Cardiac muscle cell (in vitro differentiated cells and primary cell): Measurements from ENCODE around the gene TLCD4. TPM values are rescaled to one million over a fixed set of nuclear protein-coding genes. Genes with fewer than 3 reads are reported as not detected.
A peak's percentile ranks its signal among the peaks of the same experiment; 100 is the strongest.

ENCODE experiments used
- DNase-seq, 2 donors: peaks; one replicate each; pipeline versions ENCODE4 v3.0.0 to v3.0.0-alpha.2; 2010 to 2017; ENCODE audit warnings: low read depth in 1 of 2, low spot score in 1 of 2
- H3K27ac ChIP-seq: fragments of 200-600 bp; sonication (generic); 2 replicates; pipeline ENCODE4 v1.5.1; 2016
- H3K27me3 ChIP-seq: fragments of 200-600 bp; sonication (generic); 2 replicates; pipeline ENCODE4 v1.6.0; 2016; ENCODE audit warnings: control low read depth
- H3K36me3 ChIP-seq: fragments of 200-600 bp; sonication (generic); 2 replicates; pipeline ENCODE4 v1.5.1; 2016; ENCODE audit warnings: control low read depth
- H3K4me1 ChIP-seq: fragments of 200-600 bp; sonication (generic); 2 replicates; pipeline ENCODE4 v1.8.1; 2017; ENCODE audit warnings: low read depth, mild to moderate bottlenecking, mixed run types
- H3K4me3 ChIP-seq: fragments of 200-600 bp; sonication (generic); 2 replicates; pipeline ENCODE4 v1.5.1; 2016; ENCODE audit warnings: mild to moderate bottlenecking
- H3K9me3 ChIP-seq: fragments of 200-600 bp; sonication (generic); 2 replicates; pipeline ENCODE4 v1.5.1; 2017; ENCODE audit warnings: low read depth, mild to moderate bottlenecking, control low read depth
- CTCF ChIP-seq: IDR thresholded peaks from 2 replicates; pipeline ENCODE4 v1.5.1; 2012; ENCODE audit warnings: low read depth, mild to moderate bottlenecking, low read length
- polyA plus RNA-seq: library from polyadenylated mRNA; unstranded; fragments of >200 nt; fragmentation: Nextera tagmentation; extraction: Ambion mirVana; gene quantifications from 2 replicates; pipeline ENCODE4 v1.2.1, GENCODE V29; 2016
- total RNA-seq: library from RNA; depleted of rRNA; stranded (reverse); fragments of >200 nt; gene quantifications from 2 replicates; pipeline ENCODE4 v1.2.3, GENCODE V29; 2016

TLCD4 gene
- total RNA-seq (7.6 and 13.7 TPM in 2 replicates), polyA plus RNA-seq (15.1 and 24.9 TPM in 2 replicates)

GRCh38 chr1:95117207-95118066 is at the start of gene TLCD4:
TSS of gene TLCD4 (plus strand) at chr1:95117355. CDS start at chr1:95143902, 26,547 bp downstream.
- Histone ChIP-seq H3K36me3 (no peaks in the 10 kb centered on the region), H3K27ac (peak within 1 kb of the TSS; percentile 93), H3K9me3 (no peaks in the 10 kb centered on the region), H3K27me3 (no peaks in the 10 kb centered on the region), H3K4me3 (peak within 1 kb of the TSS; percentile 98), H3K4me1 (peaks cover 23% of the 10 kb centered on the region)
- DNase-seq = peak; percentile 49 to 90
- TF ChIP-seq CTCF = no peak

- no peaks in the 10 kb centered on the region for H3K27me3 ChIP-seq
- H3K27ac ChIP-seq = no peak overlapping the region
- H3K36me3 ChIP-seq = no peaks in the 10 kb centered on the region
- DNase-seq = no peak
- H3K9me3 ChIP-seq = no peaks in the 10 kb centered on the region
- no peak overlapping the region for H3K4me3 ChIP-seq
- no peak for TF ChIP-seq CTCF
- peaks cover 7% of the 10 kb centered on the region for H3K4me1 ChIP-seq
These were observed 49.6 kb upstream of the TLCD4 start for GRCh38 chr1:95067568-95067967.

GRCh38 chr1:95068956-95069709 is 48.0 kb upstream of the TLCD4 start:
- no peak overlapping the region for H3K4me3 ChIP-seq
- H3K4me1 ChIP-seq = peaks cover 7% of the 10 kb centered on the region
- H3K27ac ChIP-seq = no peak overlapping the region
- TF ChIP-seq CTCF = no peak
- no peaks in the 10 kb centered on the region for H3K27me3 ChIP-seq
- no peaks in the 10 kb centered on the region for H3K36me3 ChIP-seq
- H3K9me3 ChIP-seq = no peaks in the 10 kb centered on the region
- no peak for DNase-seq

- no peak overlapping the region for H3K4me3 ChIP-seq
- H3K9me3 ChIP-seq = no peaks in the 10 kb centered on the region
- no peak overlapping the region for H3K27ac ChIP-seq
- H3K4me1 ChIP-seq = peaks cover 7% of the 10 kb centered on the region
- no peaks in the 10 kb centered on the region for H3K27me3 ChIP-seq
- TF ChIP-seq CTCF = no peak
- H3K36me3 ChIP-seq = no peaks in the 10 kb centered on the region
- no peak for DNase-seq
These were observed 47.5 kb upstream of the TLCD4 start for GRCh38 chr1:95069710-95070093.

GRCh38 chr1:95071539-95071938 is 45.6 kb upstream of the TLCD4 start:
- H3K4me1 ChIP-seq = peaks cover 7% of the 10 kb centered on the region
- no peaks in the 10 kb centered on the region for H3K36me3 ChIP-seq
- no peak overlapping the region for H3K27ac ChIP-seq
- H3K9me3 ChIP-seq = no peaks in the 10 kb centered on the region
- H3K4me3 ChIP-seq = peak overlapping the region; percentile 74
- H3K27me3 ChIP-seq = no peaks in the 10 kb centered on the region
- no peak for TF ChIP-seq CTCF
- DNase-seq = no peak
